ENCODE measurements around the gene CYTH1.

- TF ChIP-seq CTCF (IDR thresholded peaks at IDR 0.05; ENCODE audit: low read length): no peak
- no peak for TF ChIP-seq EZH2 (IDR thresholded peaks at IDR 0.05; ENCODE audit: borderline replicate concordance, low read length)
These were observed 112.0 kb downstream of the CYTH1 start for GRCh38 chr17:78669975-78670518.
